ENCODE measurements around the gene GRB10.

GRCh38 chr7:50768485-50769474 lies 13.9 kb downstream of the GRB10 start:
- TF ChIP-seq, protein P1, sequence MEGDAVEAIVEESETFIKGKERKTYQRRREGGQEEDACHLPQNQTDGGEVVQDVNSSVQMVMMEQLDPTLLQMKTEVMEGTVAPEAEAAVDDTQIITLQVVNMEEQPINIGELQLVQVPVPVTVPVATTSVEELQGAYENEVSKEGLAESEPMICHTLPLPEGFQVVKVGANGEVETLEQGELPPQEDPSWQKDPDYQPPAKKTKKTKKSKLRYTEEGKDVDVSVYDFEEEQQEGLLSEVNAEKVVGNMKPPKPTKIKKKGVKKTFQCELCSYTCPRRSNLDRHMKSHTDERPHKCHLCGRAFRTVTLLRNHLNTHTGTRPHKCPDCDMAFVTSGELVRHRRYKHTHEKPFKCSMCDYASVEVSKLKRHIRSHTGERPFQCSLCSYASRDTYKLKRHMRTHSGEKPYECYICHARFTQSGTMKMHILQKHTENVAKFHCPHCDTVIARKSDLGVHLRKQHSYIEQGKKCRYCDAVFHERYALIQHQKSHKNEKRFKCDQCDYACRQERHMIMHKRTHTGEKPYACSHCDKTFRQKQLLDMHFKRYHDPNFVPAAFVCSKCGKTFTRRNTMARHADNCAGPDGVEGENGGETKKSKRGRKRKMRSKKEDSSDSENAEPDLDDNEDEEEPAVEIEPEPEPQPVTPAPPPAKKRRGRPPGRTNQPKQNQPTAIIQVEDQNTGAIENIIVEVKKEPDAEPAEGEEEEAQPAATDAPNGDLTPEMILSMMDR (IDR thresholded peaks at IDR 0.05; ENCODE audit: low read depth, low read length), result no peak
- TF ChIP-seq EZH2phosphoT487 (IDR thresholded peaks at IDR 0.05; ENCODE audit: low read depth), result no peak
